Uterus (tissue), 2 donors: ENCODE measurements around the gene NDUFS7.

Experiments
- CTCF ChIP-seq, 4 experiments: fragments of 200-600 bp in 2 of 4; fragments of 450-650 bp in 2 of 4; sonication (generic) in 2 of 4; IDR thresholded peaks; one replicate each; pipeline ENCODE4 v1.5.1; 2016 to 2019; ENCODE audit warnings: antibody characterized with exemption in 4 of 4, mild to moderate bottlenecking in 2 of 4, moderate library complexity in 1 of 4
- POLR2A ChIP-seq, 2 donors: fragments of 450-650 bp; IDR thresholded peaks; one replicate each; pipeline ENCODE4 v1.6.1; 2016; ENCODE audit warnings: antibody characterized with exemption in 2 of 2, mild to moderate bottlenecking in 1 of 2, moderate library complexity in 1 of 2

- TF ChIP-seq CTCF (IDR thresholded peaks at IDR 0.05) (peak in 3 of 4 experiments; percentile 8 to 70 (median 45)), POLR2A (IDR thresholded peaks at IDR 0.05) (peak; percentile 41 to 64)
Observed at GRCh38 chr19:1383312-1384084, at the start of gene NDUFS7.
